Heart left ventricle (tissue), 13 donors: ENCODE data around the gene PDZD4.

Experiments used
- POLR2A ChIP-seq, 2 donors: fragments of 450-650 bp; IDR thresholded peaks; one replicate each; pipeline ENCODE4 v1.6.1; 2017; ENCODE audit warnings: antibody characterized with exemption in 2 of 2, mild to moderate bottlenecking in 2 of 2, moderate library complexity in 2 of 2
- TF ChIP-seq, protein P1 (sequence below), 12 donors: fragments of 200-600 bp; sonication (generic) in 4 of 12; IDR thresholded peaks; one replicate each; pipeline versions ENCODE4 v1.5.0 to v1.8.0; 2018 to 2022; ENCODE audit warnings: antibody characterized with exemption in 12 of 12, mild to moderate bottlenecking in 5 of 12
- donor health status: ischemic (EF 13 %, LVEDD 7.1; RV severe dilation, severe dysfunction).
- donor health status: DM: no; HTN: yes; CAD: no.
- donor health status: DM: no; HTN: no; CAD: no.
- donor health status: ischemic (EF 25% LVEDD 6.9; RV normal size, moderate dysfunction).
- donor health status: ischemic (EF 25% LVEDD 5.7; RV mildly dilated, moderate dysfunction).
- donor health status: ischemic (EF 35%, LVEDD 5.7; RV mildly dilated, moderate dysfunction).
- donor health status: nonischemic (EF 11% LVEDD 7.7; RV severe dilation, severe dysfunction).
- donor health status: DM: yes; HTN: yes; CAD: no.
- donor health status: PGD.
- donor health status: ischemic (EF 29% LVEDD 5.4; RV normal size, mild dysfunction).
- donor health status: nonischemic (EF 23%, LVEDD 6.1; RV moderate dilation, normal function).

DNA sequence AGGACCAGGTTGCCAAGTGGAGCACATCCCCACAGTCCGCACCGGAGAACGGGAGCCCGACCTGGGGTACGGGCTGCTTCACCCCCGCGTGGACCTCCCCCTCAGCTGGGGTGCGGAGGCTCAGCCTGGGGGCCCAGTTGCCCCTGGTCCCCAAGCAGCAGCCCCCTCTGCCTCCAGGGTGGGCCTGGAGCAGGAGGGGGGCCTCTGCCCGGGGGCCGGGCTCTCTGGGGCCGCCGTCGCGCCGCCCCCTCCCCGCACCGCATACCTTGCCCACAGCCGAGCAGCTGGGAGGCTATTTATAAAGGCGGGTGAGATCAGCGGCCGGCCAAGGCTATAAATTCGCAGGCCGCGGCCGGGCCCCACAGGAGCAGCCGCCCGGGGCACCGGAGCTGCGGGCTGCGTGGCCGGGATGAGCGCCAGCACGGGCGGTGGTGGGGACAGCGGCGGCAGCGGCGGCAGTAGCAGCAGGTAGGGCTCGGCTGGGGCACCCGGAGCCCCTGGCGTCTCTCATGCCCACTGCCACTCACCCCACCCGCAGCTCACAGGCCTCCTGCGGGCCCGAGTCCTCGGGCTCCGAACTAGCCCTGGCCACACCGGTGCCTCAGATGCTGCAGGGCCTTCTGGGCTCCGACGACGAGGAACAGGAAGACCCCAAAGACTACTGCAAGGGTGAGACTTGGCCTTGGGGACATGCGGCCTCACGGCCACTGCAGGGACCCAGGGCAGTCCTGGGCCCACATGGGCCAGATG lies 49.5 kb downstream of the PDZD4 start, which contains the start of gene SRPK3:
- TF ChIP-seq, protein P1, sequence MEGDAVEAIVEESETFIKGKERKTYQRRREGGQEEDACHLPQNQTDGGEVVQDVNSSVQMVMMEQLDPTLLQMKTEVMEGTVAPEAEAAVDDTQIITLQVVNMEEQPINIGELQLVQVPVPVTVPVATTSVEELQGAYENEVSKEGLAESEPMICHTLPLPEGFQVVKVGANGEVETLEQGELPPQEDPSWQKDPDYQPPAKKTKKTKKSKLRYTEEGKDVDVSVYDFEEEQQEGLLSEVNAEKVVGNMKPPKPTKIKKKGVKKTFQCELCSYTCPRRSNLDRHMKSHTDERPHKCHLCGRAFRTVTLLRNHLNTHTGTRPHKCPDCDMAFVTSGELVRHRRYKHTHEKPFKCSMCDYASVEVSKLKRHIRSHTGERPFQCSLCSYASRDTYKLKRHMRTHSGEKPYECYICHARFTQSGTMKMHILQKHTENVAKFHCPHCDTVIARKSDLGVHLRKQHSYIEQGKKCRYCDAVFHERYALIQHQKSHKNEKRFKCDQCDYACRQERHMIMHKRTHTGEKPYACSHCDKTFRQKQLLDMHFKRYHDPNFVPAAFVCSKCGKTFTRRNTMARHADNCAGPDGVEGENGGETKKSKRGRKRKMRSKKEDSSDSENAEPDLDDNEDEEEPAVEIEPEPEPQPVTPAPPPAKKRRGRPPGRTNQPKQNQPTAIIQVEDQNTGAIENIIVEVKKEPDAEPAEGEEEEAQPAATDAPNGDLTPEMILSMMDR (IDR thresholded peaks at IDR 0.05): no peak
- peak; percentile 67 to 68 for TF ChIP-seq POLR2A (IDR thresholded peaks at IDR 0.05)
